GM23338 (cell line): ENCODE results near the gene MUC22. TPM values are rescaled to one million over a fixed set of nuclear protein-coding genes. Genes with fewer than 3 reads are reported as not detected.
A peak's percentile ranks its signal among the peaks of the same experiment; 100 is the strongest.

Experiments used
- ATAC-seq: fragments of 200-7000 bp; cut with Tn5 transposase; 3 replicates; pipeline ENCODE4 v1.9.1; 2020
- DNase-seq: peaks from one replicate; pipeline ENCODE4 v3.0.0-alpha.2; 2015; ENCODE audit warnings: low spot score
- H2AFZ ChIP-seq: fragments of 200-600 bp; sonication (generic); 2 replicates; pipeline ENCODE4 v1.8.0; 2016; ENCODE audit warnings: antibody characterized with exemption, mild to moderate bottlenecking, moderate library complexity
- H3F3A ChIP-seq: fragments of 200-600 bp; sonication (generic); replicated peaks from 2 replicates; pipeline ENCODE4 v1.8.0; 2017; ENCODE audit warnings: antibody characterized with exemption, mixed run types, low read depth
- H3K27ac ChIP-seq: fragments of 200-600 bp; sonication (generic); 2 replicates; pipeline ENCODE4 v1.6.1; 2016; ENCODE audit warnings: low read depth
- H3K27me3 ChIP-seq: fragments of 200-600 bp; sonication (generic); 2 replicates; pipeline ENCODE4 v1.8.0; 2016; ENCODE audit warnings: mild to moderate bottlenecking, mixed run types, moderate library complexity; ENCODE audit not compliant: insufficient read depth
- H3K36me3 ChIP-seq: fragments of 200-600 bp; sonication (generic); 2 replicates; pipeline ENCODE4 v1.8.0; 2016; ENCODE audit warnings: mild to moderate bottlenecking; ENCODE audit not compliant: insufficient read depth
- H3K4me1 ChIP-seq: fragments of 200-600 bp; sonication (generic); 2 replicates; pipeline ENCODE4 v1.8.0; 2016; ENCODE audit warnings: mild to moderate bottlenecking, moderate library complexity; ENCODE audit not compliant: insufficient read depth
- H3K4me2 ChIP-seq: fragments of 200-600 bp; sonication (generic); 2 replicates; pipeline ENCODE4 v1.7.1; 2017; ENCODE audit warnings: mixed run types
- H3K4me3 ChIP-seq: fragments of 200-600 bp; sonication (generic); 2 replicates; pipeline ENCODE4 v1.6.1; 2016; ENCODE audit warnings: mixed run types
- H3K79me2 ChIP-seq: fragments of 200-600 bp; sonication (generic); replicated peaks from 2 replicates; pipeline ENCODE4 v1.8.0; 2017; ENCODE audit warnings: mild to moderate bottlenecking; ENCODE audit not compliant: insufficient read depth
- H3K9me2 ChIP-seq: fragments of 200-600 bp; sonication (generic); 2 replicates; pipeline ENCODE4 v1.8.0; 2017; ENCODE audit not compliant: insufficient read depth
- H4K20me1 ChIP-seq: fragments of 200-600 bp; sonication (generic); replicated peaks from 2 replicates; pipeline ENCODE4 v1.8.0; 2017; ENCODE audit warnings: mild to moderate bottlenecking; ENCODE audit not compliant: insufficient read depth
- H3K27ac Mint-ChIP-seq: 2 replicates; pipeline ENCODE4 v1.8.0; 2020; ENCODE audit warnings: inconsistent platforms, mild to moderate bottlenecking, moderate library complexity, mixed read lengths
- H3K27me3 Mint-ChIP-seq: 3 replicates; pipeline ENCODE4 v1.8.0; 2022; ENCODE audit warnings: low read depth, mild to moderate bottlenecking, moderate library complexity, mixed read lengths, inconsistent platforms; ENCODE audit not compliant: insufficient read depth, poor library complexity
- H3K36me3 Mint-ChIP-seq: 3 replicates; pipeline ENCODE4 v1.8.0; 2021; ENCODE audit warnings: low read depth, mild to moderate bottlenecking, inconsistent platforms, moderate library complexity, mixed read lengths
- H3K4me1 Mint-ChIP-seq: 3 replicates; pipeline ENCODE4 v1.8.0; 2020; ENCODE audit warnings: mild to moderate bottlenecking, inconsistent platforms, mixed read lengths
- H3K4me3 Mint-ChIP-seq: 3 replicates; pipeline ENCODE4 v1.8.0; 2021; ENCODE audit warnings: moderate library complexity, mild to moderate bottlenecking, inconsistent platforms, mixed read lengths
- H3K9me3 Mint-ChIP-seq: 3 replicates; pipeline ENCODE4 v1.8.0; 2020; ENCODE audit warnings: moderate library complexity, mild to moderate bottlenecking, inconsistent platforms, mixed read lengths
- CREB1 ChIP-seq: fragments of 250-450 bp; sonication (Bioruptor Pico); IDR thresholded peaks from 2 replicates; pipeline ENCODE4 v1.5.0; 2020; ENCODE audit warnings: low read depth, mild to moderate bottlenecking, moderate library complexity
- EZH2 ChIP-seq: fragments of 200-600 bp; sonication (generic); IDR thresholded peaks from one replicate; pipeline ENCODE4 v1.8.0; 2017; ENCODE audit warnings: antibody characterized with exemption, mild to moderate bottlenecking, low read depth; ENCODE audit not compliant: unreplicated experiment
- EZH2phosphoT487 ChIP-seq: fragments of 200-600 bp; sonication (generic); IDR thresholded peaks from one replicate; pipeline ENCODE4 v1.8.1; 2018; ENCODE audit warnings: antibody characterized with exemption; ENCODE audit not compliant: unreplicated experiment
- JUNB ChIP-seq: IDR thresholded peaks from one replicate; pipeline ENCODE4 v1.6.1; 2016; ENCODE audit warnings: antibody characterized with exemption; ENCODE audit not compliant: unreplicated experiment
- NANOG ChIP-seq: IDR thresholded peaks from 2 replicates; pipeline ENCODE4 v1.6.1; 2016; ENCODE audit warnings: antibody characterized with exemption, borderline replicate concordance
- POLR2AphosphoS5 ChIP-seq: IDR thresholded peaks from 2 replicates; pipeline ENCODE4 v1.6.1; 2016; ENCODE audit warnings: antibody characterized with exemption, low read depth
- STAT1 ChIP-seq: IDR thresholded peaks from one replicate; pipeline ENCODE4 v1.6.1; 2016; ENCODE audit warnings: antibody characterized with exemption; ENCODE audit not compliant: unreplicated experiment
- ZNF331 ChIP-seq: fragments of 250-450 bp; sonication (Bioruptor Pico); IDR thresholded peaks from 2 replicates; pipeline ENCODE4 v1.5.0; 2020; ENCODE audit warnings: low read depth, mild to moderate bottlenecking, moderate library complexity
- polyA plus RNA-seq: library from polyadenylated mRNA; unstranded; fragments of >200 nt; fragmentation: Nextera tagmentation; extraction: Ambion mirVana; gene quantifications from 2 replicates; pipeline ENCODE4 v1.2.1, GENCODE V29; 2016
- total RNA-seq: library from RNA; depleted of rRNA; stranded (reverse); fragments of >200 nt; shearing (Covaris generic); gene quantifications from 2 replicates; pipeline ENCODE4 v1.2.3, GENCODE V29; 2014
- TF ChIP-seq, protein P1 (sequence below), 2 experiments: fragments of 200-600 bp in 1 of 2; sonication (generic) in 1 of 2; conservative IDR thresholded peaks; 2 replicates each; pipeline versions ENCODE4 v1.5.1 to v1.6.1; 2016 to 2017; ENCODE audit warnings: antibody characterized with exemption in 2 of 2, low read depth in 2 of 2, mild to moderate bottlenecking in 2 of 2, moderate library complexity in 1 of 2
- TF ChIP-seq, protein P2 (sequence below): IDR thresholded peaks from 2 replicates; pipeline ENCODE4 v1.6.1; 2016; ENCODE audit warnings: antibody characterized with exemption
- TF ChIP-seq, protein P3 (sequence below): fragments of 250-450 bp; sonication (Bioruptor Pico); IDR thresholded peaks from 2 replicates; pipeline ENCODE4 v1.5.0; 2020; ENCODE audit warnings: mild to moderate bottlenecking, moderate library complexity

The MUC22 gene
- total and polyA plus RNA-seq, 2 experiments from 2014 or later: not detected

DNA sequence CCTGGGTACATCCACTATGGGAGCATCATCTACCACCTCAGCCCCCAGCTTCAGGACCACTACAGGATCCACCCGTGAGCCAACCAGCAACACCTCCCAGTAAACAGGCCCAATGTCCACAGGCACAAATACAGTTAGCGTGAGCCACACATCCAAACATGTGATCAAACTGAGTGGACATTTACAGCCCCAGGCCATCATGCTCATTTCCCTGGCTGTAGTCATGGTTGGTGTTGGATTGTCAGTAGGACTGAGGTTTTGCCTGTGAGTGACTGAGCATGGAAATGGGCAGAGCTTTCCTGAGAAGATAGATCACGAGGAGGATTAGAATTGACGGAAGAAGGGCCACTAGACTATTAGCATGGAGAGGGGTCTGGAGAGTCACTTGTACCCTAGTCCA is 37.5 kb upstream of the MUC22 start (continued):
- TF ChIP-seq EZH2: no peak
- no peak for TF ChIP-seq ZNF331 (CRISPR knock-in tag)
- no peak for TF ChIP-seq STAT1

DNA sequence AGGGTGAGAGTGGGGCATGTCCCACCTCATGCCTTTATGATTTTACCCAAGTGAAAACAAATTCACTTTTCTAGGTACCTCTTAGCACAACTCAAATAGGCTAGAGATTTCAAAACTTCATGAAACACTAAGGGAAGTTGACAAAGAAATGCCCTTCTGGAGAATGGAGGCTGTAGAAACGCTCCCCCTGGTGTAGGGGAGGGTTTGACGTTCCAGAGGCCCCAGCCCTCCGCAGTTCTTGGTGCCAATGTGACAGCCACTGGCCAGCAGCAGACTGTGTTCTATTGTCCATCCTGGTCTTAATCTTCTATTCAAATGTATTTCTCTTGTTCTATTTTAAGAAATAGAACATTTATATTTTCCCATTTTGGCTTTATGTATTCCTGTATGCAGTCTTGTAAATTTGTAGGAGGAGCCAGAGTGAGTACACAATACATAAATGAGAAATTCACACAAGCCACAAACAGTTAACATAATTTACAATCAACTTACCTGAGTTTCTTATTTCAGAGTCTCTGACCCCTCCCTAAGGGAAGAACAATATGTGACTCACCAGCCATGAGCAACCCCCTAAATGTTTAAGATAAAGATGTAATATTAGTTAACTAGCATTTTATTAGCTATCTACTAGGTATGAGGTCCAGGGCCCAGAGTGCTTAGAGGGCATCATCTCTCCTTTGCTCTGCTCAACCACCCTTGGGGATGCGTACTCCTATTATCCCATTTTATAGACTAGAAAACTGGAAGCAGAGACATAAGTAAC is 35.6 kb upstream of the MUC22 start:
- TF ChIP-seq POLR2AphosphoS5: no peak
- TF ChIP-seq, protein P1, sequence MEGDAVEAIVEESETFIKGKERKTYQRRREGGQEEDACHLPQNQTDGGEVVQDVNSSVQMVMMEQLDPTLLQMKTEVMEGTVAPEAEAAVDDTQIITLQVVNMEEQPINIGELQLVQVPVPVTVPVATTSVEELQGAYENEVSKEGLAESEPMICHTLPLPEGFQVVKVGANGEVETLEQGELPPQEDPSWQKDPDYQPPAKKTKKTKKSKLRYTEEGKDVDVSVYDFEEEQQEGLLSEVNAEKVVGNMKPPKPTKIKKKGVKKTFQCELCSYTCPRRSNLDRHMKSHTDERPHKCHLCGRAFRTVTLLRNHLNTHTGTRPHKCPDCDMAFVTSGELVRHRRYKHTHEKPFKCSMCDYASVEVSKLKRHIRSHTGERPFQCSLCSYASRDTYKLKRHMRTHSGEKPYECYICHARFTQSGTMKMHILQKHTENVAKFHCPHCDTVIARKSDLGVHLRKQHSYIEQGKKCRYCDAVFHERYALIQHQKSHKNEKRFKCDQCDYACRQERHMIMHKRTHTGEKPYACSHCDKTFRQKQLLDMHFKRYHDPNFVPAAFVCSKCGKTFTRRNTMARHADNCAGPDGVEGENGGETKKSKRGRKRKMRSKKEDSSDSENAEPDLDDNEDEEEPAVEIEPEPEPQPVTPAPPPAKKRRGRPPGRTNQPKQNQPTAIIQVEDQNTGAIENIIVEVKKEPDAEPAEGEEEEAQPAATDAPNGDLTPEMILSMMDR (conservative IDR thresholded peaks at IDR 0.05; ENCODE audit: low read depth in 2 of 2): peak; percentile 23 to 43; a peak in 2 of 4 replicates

DNA sequence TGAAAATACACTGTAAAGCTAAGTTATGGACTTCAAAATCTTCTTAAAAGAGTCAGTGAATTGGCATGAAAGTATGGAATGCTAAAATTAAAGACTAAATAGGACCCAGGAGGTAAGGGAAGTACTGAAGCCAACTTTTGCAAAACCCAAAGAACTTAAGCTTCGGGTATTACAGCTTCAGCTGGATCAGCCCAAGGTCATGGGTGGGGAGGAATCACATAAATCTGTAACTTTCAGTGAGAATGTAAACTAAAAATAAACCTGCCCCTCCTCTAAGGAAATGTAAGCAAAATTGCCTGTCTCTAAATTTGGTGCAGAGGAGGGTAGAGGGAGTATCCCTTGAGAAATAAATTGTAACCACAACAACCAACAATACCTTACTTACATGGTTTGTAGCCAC is 31.1 kb upstream of the MUC22 start:
- Histone ChIP-seq H3K4me2 (no peak overlapping the region), H3K9me2 (peaks cover 10% of the 10 kb centered on the region; the same call in 1 of the 2 replicates), H3K27me3 (no peaks in the 10 kb centered on the region), H2AFZ (no peak overlapping the region), H4K20me1 (no peaks in the 10 kb centered on the region), H3F3A (no peaks in the 10 kb centered on the region), H3K36me3 (no peaks in the 10 kb centered on the region), H3K4me3 (no peak overlapping the region), H3K27ac (no peak overlapping the region), H3K4me1 (0 out of 2 replicates have a peak, but pooled peaks cover 6% of the 10 kb centered on the region), H3K79me2 (no peaks in the 10 kb centered on the region)
- H3K36me3 Mint-ChIP-seq: no peaks in the 10 kb centered on the region
- no peak overlapping the region for H3K27ac Mint-ChIP-seq
- no peaks in the 10 kb centered on the region for H3K9me3 Mint-ChIP-seq
- H3K4me3 Mint-ChIP-seq: no peak overlapping the region
- peaks cover 28% of the 10 kb centered on the region for H3K4me1 Mint-ChIP-seq
- H3K27me3 Mint-ChIP-seq: peaks cover 6% of the 10 kb centered on the region
- ATAC-seq: no peak
- no peak for DNase-seq
- no peak for TF ChIP-seq NANOG
- no peak for TF ChIP-seq CREB1 (CRISPR knock-in tag)
- no peak for TF ChIP-seq EZH2phosphoT487
- no peak for TF ChIP-seq STAT1
- TF ChIP-seq, protein P2, sequence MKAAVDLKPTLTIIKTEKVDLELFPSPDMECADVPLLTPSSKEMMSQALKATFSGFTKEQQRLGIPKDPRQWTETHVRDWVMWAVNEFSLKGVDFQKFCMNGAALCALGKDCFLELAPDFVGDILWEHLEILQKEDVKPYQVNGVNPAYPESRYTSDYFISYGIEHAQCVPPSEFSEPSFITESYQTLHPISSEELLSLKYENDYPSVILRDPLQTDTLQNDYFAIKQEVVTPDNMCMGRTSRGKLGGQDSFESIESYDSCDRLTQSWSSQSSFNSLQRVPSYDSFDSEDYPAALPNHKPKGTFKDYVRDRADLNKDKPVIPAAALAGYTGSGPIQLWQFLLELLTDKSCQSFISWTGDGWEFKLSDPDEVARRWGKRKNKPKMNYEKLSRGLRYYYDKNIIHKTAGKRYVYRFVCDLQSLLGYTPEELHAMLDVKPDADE: no peak
- no peak for TF ChIP-seq JUNB
- TF ChIP-seq, protein P3, sequence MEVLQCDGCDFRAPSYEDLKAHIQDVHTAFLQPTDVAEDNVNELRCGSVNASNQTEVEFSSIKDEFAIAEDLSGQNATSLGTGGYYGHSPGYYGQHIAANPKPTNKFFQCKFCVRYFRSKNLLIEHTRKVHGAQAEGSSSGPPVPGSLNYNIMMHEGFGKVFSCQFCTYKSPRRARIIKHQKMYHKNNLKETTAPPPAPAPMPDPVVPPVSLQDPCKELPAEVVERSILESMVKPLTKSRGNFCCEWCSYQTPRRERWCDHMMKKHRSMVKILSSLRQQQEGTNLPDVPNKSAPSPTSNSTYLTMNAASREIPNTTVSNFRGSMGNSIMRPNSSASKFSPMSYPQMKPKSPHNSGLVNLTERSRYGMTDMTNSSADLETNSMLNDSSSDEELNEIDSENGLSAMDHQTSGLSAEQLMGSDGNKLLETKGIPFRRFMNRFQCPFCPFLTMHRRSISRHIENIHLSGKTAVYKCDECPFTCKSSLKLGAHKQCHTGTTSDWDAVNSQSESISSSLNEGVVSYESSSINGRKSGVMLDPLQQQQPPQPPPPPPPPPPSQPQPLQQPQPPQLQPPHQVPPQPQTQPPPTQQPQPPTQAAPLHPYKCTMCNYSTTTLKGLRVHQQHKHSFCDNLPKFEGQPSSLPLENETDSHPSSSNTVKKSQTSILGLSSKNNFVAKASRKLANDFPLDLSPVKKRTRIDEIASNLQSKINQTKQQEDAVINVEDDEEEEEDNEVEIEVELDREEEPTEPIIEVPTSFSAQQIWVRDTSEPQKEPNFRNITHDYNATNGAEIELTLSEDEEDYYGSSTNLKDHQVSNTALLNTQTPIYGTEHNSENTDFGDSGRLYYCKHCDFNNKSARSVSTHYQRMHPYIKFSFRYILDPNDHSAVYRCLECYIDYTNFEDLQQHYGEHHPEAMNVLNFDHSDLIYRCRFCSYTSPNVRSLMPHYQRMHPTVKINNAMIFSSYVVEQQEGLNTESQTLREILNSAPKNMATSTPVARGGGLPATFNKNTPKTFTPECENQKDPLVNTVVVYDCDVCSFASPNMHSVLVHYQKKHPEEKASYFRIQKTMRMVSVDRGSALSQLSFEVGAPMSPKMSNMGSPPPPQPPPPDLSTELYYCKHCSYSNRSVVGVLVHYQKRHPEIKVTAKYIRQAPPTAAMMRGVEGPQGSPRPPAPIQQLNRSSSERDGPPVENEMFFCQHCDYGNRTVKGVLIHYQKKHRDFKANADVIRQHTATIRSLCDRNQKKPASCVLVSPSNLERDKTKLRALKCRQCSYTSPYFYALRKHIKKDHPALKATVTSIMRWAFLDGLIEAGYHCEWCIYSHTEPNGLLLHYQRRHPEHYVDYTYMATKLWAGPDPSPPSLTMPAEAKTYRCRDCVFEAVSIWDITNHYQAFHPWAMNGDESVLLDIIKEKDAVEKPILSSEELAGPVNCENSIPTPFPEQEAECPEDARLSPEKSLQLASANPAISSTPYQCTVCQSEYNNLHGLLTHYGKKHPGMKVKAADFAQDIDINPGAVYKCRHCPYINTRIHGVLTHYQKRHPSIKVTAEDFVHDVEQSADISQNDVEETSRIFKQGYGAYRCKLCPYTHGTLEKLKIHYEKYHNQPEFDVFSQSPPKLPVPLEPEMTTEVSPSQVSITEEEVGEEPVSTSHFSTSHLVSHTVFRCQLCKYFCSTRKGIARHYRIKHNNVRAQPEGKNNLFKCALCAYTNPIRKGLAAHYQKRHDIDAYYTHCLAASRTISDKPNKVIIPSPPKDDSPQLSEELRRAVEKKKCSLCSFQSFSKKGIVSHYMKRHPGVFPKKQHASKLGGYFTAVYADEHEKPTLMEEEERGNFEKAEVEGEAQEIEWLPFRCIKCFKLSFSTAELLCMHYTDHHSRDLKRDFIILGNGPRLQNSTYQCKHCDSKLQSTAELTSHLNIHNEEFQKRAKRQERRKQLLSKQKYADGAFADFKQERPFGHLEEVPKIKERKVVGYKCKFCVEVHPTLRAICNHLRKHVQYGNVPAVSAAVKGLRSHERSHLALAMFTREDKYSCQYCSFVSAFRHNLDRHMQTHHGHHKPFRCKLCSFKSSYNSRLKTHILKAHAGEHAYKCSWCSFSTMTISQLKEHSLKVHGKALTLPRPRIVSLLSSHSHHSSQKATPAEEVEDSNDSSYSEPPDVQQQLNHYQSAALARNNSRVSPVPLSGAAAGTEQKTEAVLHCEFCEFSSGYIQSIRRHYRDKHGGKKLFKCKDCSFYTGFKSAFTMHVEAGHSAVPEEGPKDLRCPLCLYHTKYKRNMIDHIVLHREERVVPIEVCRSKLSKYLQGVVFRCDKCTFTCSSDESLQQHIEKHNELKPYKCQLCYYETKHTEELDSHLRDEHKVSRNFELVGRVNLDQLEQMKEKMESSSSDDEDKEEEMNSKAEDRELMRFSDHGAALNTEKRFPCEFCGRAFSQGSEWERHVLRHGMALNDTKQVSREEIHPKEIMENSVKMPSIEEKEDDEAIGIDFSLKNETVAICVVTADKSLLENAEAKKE (CRISPR knock-in tag): no peak

More for the DNA sequence above, 35.6 kb upstream of the MUC22 start:
- H3K9me2 ChIP-seq: 0 out of 2 replicates have a peak, but pooled peaks cover 6% of the 10 kb centered on the region
- no peak overlapping the region for H3K27ac Mint-ChIP-seq
- H3K27me3 Mint-ChIP-seq: peaks cover 3% of the 10 kb centered on the region
- H3K4me3 Mint-ChIP-seq: no peak overlapping the region
- no peaks in the 10 kb centered on the region for H3F3A ChIP-seq
- H3K27ac ChIP-seq: no peak overlapping the region
- H3K4me3 ChIP-seq: no peak overlapping the region
- no peaks in the 10 kb centered on the region for H3K9me3 Mint-ChIP-seq
- H3K27me3 ChIP-seq: no peaks in the 10 kb centered on the region
- H3K4me1 Mint-ChIP-seq: peaks cover 10% of the 10 kb centered on the region
- no peaks in the 10 kb centered on the region for H3K4me1 ChIP-seq
- H3K4me2 ChIP-seq: no peak overlapping the region
- H3K36me3 ChIP-seq: no peaks in the 10 kb centered on the region
- no peaks in the 10 kb centered on the region for H4K20me1 ChIP-seq
- no peak overlapping the region for H2AFZ ChIP-seq
- DNase-seq: peak; percentile 38
- peak; percentile 72 for ATAC-seq
- no peaks in the 10 kb centered on the region for H3K79me2 ChIP-seq
- no peaks in the 10 kb centered on the region for H3K36me3 Mint-ChIP-seq
